Suprapubic skin (tissue), 4 donors: Measurements from ENCODE around the gene ARHGAP42.

Source experiments
- CTCF ChIP-seq, 2 donors: fragments of 200-600 bp in 1 of 2; fragments of 450-650 bp in 1 of 2; sonication (generic) in 1 of 2; IDR thresholded peaks; one replicate each; pipeline ENCODE4 v1.5.1; 2016 to 2019; ENCODE audit warnings: antibody characterized with exemption in 2 of 2, mild to moderate bottlenecking in 1 of 2, moderate library complexity in 1 of 2
- EP300 ChIP-seq: sonication (generic); formaldehyde crosslinking; IDR thresholded peaks from one replicate; pipeline ENCODE4 v1.6.1; 2017; ENCODE audit warnings: antibody characterized with exemption
- POLR2AphosphoS5 ChIP-seq, 3 donors: sonication (generic); formaldehyde crosslinking; IDR thresholded peaks; one replicate each; pipeline ENCODE4 v1.6.1; 2017; ENCODE audit warnings: antibody characterized with exemption in 3 of 3

GRCh38 chr11:100735949-100736675 lies 49.0 kb downstream of the ARHGAP42 start:
- TF ChIP-seq CTCF (IDR thresholded peaks at IDR 0.05) = no peak
- no peak for TF ChIP-seq POLR2AphosphoS5 (IDR thresholded peaks at IDR 0.05)
- no peak for TF ChIP-seq EP300
